ENCODE measurements around the gene METTL14.

The METTL14 gene

GRCh38 chr4:118721752-118722151, 36.6 kb downstream of the METTL14 start:
- no peak for DNase-seq (ENCODE audit: low read depth)
- no peak overlapping the region for H3K4me3 ChIP-seq (ENCODE audit: low read depth, low read length)
- TF ChIP-seq CTCF (IDR thresholded peaks at IDR 0.05; ENCODE audit: control insufficient read depth, extremely low read depth, insufficient read depth): no peak

DNA sequence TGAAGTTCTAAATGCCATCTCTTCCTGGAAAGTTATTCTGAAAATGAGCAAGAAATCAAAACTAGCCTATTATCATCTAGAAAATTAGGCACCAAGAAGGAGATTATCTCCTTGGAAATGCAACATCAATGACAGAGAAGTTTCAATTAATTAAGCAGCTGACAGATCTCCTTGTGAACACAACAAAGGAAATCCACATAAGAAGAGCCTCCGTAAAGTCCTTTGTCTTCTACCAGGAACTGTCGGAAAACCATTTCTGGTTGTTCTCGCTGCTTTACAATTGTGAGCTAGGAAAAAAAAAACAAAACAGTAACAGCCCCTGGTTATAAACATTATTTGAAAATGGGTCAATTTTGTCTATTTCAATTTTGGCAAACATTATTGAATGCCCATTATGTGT, 38.2 kb downstream of the METTL14 start:
- no peak for DNase-seq (ENCODE audit: low read depth)
- H3K4me3 ChIP-seq (ENCODE audit: low read depth, low read length): no peak overlapping the region
- no peak for TF ChIP-seq CTCF (IDR thresholded peaks at IDR 0.05; ENCODE audit: control insufficient read depth, extremely low read depth, insufficient read depth)

- no peak overlapping the region for H3K4me3 ChIP-seq (ENCODE audit: low read depth, low read length)
- no peak for TF ChIP-seq CTCF (IDR thresholded peaks at IDR 0.05; ENCODE audit: control insufficient read depth, extremely low read depth, insufficient read depth)
- DNase-seq (ENCODE audit: low read depth): no peak
These were observed 42.2 kb downstream of the METTL14 start for GRCh38 chr4:118727360-118727759.

DNA sequence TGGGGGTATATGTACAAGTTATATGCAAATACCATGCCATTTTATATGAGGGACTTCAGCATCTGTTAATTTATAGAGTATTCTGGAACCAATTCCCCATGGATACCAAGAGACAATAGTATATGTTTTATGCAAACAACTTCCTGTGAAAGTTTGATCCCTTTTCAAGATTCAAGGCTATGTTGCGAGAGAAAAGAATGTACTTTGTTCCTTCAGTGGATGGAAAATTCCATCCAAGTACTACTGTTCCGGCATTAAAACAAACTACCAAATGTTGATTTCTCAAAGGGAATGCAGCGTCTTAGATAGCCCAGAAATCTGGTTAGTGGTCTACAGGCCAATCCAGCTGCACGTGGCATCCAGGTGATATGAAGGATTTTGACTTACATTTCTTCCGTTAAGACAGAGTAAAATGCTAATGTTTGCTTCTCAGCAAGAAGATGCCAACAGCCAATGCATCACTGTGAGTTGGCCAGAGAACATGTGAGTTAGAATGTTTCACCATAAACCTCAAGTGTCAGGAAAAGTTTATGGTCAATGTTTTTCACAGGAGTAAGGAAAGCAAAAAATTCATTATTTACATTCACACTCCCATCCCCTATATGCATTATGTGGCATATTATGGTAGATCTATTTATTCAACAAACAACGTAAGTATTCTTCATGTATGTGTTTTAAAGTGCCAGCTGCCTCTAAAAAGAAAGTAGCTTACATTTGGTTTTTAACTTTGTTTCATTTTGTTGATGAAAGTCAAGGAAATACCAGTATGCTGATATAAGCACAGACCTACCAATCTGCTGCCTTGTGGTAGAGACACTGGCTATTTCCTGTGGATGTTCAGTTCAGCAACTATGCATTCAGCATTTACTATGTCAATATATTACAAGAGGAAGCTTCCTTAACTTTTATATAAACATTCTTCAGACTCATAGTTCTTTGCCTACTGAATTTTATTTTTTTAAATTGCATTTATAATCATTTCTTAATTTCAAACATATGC, 44.4 kb downstream of the METTL14 start:
- no peak overlapping the region for H3K4me3 ChIP-seq (ENCODE audit: low read depth, low read length)
- TF ChIP-seq CTCF (IDR thresholded peaks at IDR 0.05; ENCODE audit: control insufficient read depth, extremely low read depth, insufficient read depth): no peak
- no peak for DNase-seq (ENCODE audit: low read depth)

- no peak for TF ChIP-seq CTCF (IDR thresholded peaks at IDR 0.05; ENCODE audit: control insufficient read depth, extremely low read depth, insufficient read depth)
- DNase-seq (ENCODE audit: low read depth): no peak
- H3K4me3 ChIP-seq (ENCODE audit: low read depth, low read length): no peak overlapping the region
These were observed 45.5 kb downstream of the METTL14 start for GRCh38 chr4:118730683-118731082.

DNA sequence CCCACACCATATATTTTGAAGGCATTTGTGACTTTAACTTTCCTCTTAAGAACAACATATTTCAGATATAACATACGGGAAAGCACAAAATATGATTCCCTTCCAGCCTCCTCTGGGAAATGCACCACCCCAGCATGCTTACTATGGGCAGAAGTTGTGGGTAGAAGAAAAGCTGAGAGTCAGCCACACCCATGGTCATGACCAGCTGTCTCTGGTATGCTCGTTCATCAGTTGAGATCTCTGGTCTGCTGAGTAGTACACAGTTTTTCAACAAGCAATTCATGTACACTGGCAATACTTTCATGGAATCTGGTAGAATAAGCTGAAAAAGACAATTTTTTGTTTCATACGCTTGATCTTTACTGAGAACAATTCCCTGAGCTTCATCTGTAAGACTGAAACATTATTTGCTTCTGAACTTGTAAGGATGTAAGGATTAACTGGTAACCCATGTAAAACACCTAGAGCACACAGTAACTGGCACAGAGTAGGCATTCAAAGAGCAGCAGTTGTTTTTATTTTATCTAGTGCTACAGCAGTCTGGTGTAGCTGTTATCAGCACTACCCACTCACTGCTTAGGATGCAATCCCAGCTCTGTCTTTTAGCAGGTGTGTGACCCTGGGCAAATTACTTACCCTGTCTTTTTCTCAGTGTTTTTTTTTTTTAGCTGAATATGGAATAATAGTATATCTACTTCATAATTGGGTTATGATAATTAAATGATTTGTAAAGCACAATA, 47.6 kb downstream of the METTL14 start:
- no peak overlapping the region for H3K4me3 ChIP-seq (ENCODE audit: low read depth, low read length)
- DNase-seq (ENCODE audit: low read depth): no peak
- no peak for TF ChIP-seq CTCF (IDR thresholded peaks at IDR 0.05; ENCODE audit: control insufficient read depth, extremely low read depth, insufficient read depth)
